ENCODE measurements around the gene CD48. TPM values are rescaled to one million over a fixed set of nuclear protein-coding genes. Genes with fewer than 3 reads are reported as not detected.

The CD48 gene
- total RNA-seq, 1 donor from 2014 or later = not detected

GRCh38 chr1:160634543-160635491, 76.8 kb downstream of the CD48 start:
- no peak for DNase-seq (ENCODE audit: low spot score)
- Mint-ChIP-seq H3K27ac (ENCODE audit: unreplicated experiment) (no peak overlapping the region), H3K36me3 (ENCODE audit: low read depth, unreplicated experiment) (no peaks in the 10 kb centered on the region), H3K9me3 (ENCODE audit: unreplicated experiment) (no peaks in the 10 kb centered on the region), H3K4me3 (ENCODE audit: unreplicated experiment) (no peak overlapping the region), H3K27me3 (ENCODE audit: unreplicated experiment) (peaks cover 8% of the 10 kb centered on the region), H3K4me1 (ENCODE audit: unreplicated experiment) (peaks cover 27% of the 10 kb centered on the region)
- TF ChIP-seq CTCF (IDR thresholded peaks at IDR 0.05; ENCODE audit: unreplicated experiment) = no peak

- DNase-seq (ENCODE audit: low spot score) = no peak
- TF ChIP-seq CTCF (IDR thresholded peaks at IDR 0.05; ENCODE audit: unreplicated experiment) = no peak
- Mint-ChIP-seq H3K27ac (ENCODE audit: unreplicated experiment) (no peak overlapping the region), H3K4me1 (ENCODE audit: unreplicated experiment) (peaks cover 23% of the 10 kb centered on the region), H3K27me3 (ENCODE audit: unreplicated experiment) (peaks cover 6% of the 10 kb centered on the region), H3K4me3 (ENCODE audit: unreplicated experiment) (no peak overlapping the region), H3K9me3 (ENCODE audit: unreplicated experiment) (no peaks in the 10 kb centered on the region), H3K36me3 (ENCODE audit: low read depth, unreplicated experiment) (no peaks in the 10 kb centered on the region)
Observed at GRCh38 chr1:160633330-160633903, 78.2 kb downstream of the CD48 start.

GRCh38 chr1:160631983-160632625, 79.5 kb downstream of the CD48 start:
- Mint-ChIP-seq H3K9me3 (ENCODE audit: unreplicated experiment) (no peaks in the 10 kb centered on the region), H3K27ac (ENCODE audit: unreplicated experiment) (no peak overlapping the region), H3K4me3 (ENCODE audit: unreplicated experiment) (no peak overlapping the region), H3K27me3 (ENCODE audit: unreplicated experiment) (peaks cover 7% of the 10 kb centered on the region), H3K36me3 (ENCODE audit: low read depth, unreplicated experiment) (no peaks in the 10 kb centered on the region), H3K4me1 (ENCODE audit: unreplicated experiment) (peaks cover 11% of the 10 kb centered on the region)
- no peak for TF ChIP-seq CTCF (IDR thresholded peaks at IDR 0.05; ENCODE audit: unreplicated experiment)
- DNase-seq (ENCODE audit: low spot score) = no peak

GRCh38 chr1:160630523-160631451, 80.8 kb downstream of the CD48 start:
- no peak for DNase-seq (ENCODE audit: low spot score)
- no peak for TF ChIP-seq CTCF (IDR thresholded peaks at IDR 0.05; ENCODE audit: unreplicated experiment)
- H3K9me3 Mint-ChIP-seq (ENCODE audit: unreplicated experiment) = no peaks in the 10 kb centered on the region
- peaks cover 4% of the 10 kb centered on the region for H3K4me1 Mint-ChIP-seq (ENCODE audit: unreplicated experiment)
- peaks cover 5% of the 10 kb centered on the region for H3K27me3 Mint-ChIP-seq (ENCODE audit: unreplicated experiment)
- H3K4me3 Mint-ChIP-seq (ENCODE audit: unreplicated experiment) = no peak overlapping the region
- no peaks in the 10 kb centered on the region for H3K36me3 Mint-ChIP-seq (ENCODE audit: low read depth, unreplicated experiment)
- H3K27ac Mint-ChIP-seq (ENCODE audit: unreplicated experiment) = no peak overlapping the region
